GM12801 (cell line): ENCODE measurements around the gene DUSP1.

Source experiments
- TF ChIP-seq, protein P1 (sequence below): IDR thresholded peaks from one replicate; pipeline ENCODE4 v1.5.1; 2011; ENCODE audit warnings: control low read depth; ENCODE audit not compliant: insufficient read length; ENCODE audit errors: extremely low read depth

Gene DUSP1

DNA sequence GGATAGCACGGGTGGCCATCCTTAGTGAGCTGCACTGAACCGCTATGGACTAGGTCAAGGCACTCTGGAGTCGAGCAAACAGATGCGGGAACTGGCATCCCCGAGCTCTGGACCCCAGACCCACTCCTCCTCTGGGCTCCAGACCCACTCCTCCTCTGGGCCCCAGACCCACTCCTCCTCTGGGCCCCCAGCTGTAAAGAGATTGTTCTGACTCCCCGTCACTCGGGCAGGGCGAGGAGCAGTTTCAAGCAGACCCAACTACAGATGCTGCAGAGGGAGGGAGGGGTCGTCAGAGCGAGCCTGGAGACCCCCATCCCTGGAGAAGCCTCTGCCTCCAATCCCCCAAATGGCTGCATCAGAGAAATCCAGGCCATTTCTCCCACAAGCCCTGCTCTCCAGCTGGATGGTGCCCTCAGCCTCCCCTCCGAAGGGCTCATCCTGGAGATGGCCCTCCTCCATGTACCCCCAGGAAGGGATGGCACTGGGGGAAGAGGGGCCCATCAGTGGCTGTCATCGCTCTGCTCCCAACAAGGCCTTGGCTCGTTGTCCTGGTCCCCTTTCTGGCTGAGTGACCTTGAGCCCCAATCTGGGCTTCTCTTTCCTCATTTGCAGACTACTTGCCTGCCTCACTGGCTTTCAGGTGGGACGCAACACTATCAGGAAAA lies 38.7 kb downstream of the DUSP1 start:
- TF ChIP-seq, protein P1, sequence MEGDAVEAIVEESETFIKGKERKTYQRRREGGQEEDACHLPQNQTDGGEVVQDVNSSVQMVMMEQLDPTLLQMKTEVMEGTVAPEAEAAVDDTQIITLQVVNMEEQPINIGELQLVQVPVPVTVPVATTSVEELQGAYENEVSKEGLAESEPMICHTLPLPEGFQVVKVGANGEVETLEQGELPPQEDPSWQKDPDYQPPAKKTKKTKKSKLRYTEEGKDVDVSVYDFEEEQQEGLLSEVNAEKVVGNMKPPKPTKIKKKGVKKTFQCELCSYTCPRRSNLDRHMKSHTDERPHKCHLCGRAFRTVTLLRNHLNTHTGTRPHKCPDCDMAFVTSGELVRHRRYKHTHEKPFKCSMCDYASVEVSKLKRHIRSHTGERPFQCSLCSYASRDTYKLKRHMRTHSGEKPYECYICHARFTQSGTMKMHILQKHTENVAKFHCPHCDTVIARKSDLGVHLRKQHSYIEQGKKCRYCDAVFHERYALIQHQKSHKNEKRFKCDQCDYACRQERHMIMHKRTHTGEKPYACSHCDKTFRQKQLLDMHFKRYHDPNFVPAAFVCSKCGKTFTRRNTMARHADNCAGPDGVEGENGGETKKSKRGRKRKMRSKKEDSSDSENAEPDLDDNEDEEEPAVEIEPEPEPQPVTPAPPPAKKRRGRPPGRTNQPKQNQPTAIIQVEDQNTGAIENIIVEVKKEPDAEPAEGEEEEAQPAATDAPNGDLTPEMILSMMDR: no peak

DNA sequence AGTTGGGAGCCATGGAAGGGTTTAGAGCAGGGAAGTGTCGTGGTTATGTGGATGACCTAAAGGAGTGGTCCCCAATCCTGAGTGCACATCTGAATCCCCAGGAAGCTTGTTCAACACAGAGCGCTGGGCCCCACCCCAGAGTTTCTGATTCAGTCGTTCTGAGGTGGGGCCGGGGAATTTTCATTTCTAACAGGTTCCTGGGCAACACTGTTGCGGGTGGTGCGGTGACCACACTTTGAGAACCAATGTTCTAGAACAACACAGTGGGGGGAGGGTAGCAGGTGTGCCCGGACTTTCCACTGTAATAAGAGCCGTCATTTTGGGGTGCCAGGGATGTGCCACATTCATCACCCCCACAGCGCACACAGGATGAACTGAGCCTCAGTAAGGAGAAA lies 39.3 kb downstream of the DUSP1 start:
- TF ChIP-seq, protein P1: no peak

DNA sequence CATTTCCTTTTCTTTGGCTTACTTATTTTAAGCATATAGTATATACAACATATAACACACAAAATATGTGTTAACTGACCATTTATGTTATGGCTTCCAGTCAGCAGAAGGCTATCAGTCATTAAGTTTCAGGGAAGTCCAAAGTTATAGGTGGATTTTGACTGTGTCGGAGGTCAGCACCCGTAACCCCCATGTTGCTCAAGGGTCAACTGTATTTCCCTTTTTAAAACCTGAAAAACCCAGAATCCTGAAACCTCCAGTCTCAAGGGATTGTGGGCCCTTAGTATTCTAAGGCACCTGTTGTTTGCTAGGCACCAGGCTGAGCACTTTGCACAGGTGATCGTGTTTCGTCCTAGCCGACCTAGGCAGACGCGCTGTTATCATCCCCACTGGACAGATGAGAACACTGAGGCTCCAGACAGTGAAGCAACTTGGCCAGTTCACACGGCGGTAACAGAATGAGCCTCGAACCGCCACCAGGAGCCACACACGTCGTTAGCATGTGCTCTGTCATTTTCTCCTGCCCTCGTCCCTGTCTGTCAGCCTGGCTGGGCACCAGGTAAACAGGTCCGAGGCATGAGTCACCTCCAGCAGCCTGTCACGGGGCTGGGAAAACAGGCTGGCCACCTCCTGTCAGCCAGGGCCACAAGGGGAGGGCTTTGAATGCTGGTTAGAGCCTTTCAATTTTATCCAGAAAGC lies 39.9 kb downstream of the DUSP1 start:
- TF ChIP-seq, protein P1: no peak

DNA sequence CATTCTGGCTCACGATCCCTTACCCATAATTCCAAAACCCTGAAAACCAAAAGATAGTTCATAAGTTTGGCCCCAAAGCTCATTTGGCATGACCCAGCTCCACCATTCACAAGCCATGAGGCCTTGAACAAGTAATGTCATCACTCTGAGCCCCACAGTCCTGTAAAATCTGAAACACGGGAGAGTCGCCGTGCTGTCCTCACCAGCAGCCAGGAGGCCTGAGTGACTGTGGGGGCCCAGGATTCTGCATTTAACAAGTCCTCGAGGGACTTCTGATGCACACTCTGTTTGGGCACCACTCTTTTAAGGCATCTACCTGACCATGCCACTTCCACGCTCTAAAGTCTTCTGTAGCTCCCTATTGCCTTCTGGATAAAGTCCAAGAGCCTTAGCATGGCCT lies 40.8 kb downstream of the DUSP1 start:
- TF ChIP-seq, protein P1: no peak

DNA sequence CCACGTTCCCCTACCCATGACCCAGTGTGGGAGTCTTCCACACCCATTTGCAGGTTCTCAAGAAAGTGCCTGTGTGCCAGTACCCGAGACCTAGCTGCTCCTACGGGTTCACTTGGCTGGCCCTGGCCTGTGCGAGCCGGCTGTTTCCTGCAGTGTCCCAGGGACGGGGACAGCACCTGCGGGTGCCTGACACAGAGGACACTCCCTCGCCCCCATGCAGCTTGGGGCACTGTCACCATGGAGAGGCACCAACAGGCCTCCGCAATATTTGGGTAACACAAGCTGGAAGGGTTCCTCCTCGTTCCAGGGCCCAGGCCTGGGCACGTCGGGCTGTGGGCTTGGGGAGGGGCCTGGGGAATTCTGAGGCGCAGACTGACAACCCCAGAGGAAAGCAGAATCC lies 41.4 kb downstream of the DUSP1 start:
- TF ChIP-seq, protein P1: no peak

DNA sequence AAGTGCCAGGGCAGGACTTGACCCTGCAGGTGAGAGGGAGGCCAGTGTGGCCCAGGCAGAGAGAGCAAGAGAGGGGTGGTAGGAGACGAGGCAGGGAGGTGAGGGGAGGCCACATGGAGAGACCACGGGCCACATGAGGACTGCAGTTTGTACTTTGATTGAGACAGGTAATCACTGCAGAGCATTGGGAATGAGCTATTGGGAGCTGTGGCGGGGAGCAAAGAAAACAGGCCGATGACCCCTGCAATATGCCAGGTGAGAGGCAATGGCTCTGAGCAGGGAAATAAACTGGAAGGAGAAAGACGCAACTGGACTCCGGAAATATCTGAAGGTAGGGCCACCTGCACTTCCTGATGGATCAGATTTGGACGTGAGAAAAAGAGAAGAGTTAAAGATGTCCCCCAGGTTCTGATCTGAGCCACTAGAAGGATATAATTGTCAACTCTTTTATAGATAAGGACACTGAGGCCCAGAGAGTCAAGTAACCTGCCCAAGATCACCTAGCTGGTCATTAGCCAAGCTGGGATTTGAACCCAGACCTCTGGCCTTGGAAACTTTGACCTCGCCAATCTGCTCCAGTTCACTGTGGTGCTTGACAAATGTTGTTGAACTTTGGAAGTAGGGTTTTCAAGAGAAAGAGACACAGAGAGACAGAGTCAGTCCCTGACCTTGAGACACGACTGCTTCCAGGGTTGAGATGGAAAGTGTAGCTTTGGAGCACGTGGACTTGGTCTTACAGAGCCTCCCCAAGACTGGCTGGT lies 42.3 kb downstream of the DUSP1 start:
- TF ChIP-seq, protein P1: no peak

DNA sequence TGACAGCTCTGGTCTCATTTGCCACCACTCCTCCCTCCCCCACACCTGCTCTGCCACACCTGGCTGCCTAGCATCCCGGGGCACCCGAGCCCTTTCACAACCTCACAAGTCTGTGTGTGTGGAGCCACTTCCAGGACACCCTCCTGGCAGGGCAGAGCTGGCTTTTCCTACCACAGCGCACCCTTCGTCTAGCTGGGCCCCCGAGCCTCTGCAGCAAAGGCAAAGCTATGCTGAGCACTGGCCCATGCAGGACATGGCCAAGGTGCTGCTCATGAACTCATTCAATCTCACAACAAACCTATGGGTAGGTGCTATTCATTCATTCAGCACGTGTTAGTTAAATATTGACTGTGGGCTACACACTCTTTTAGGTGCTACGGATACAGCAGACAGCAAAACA lies 43.4 kb downstream of the DUSP1 start:
- TF ChIP-seq, protein P1: no peak
